Hematopoietic multipotent progenitor cell treated with erythropoietin and hydrocortisone succinate and interleukin-3 and kit ligand, for 4 days (in vitro differentiated cells): ENCODE measurements around the gene KRT2.
"Not testable (repeated sequence)": the region's sequence is repeated elsewhere in the genome, so short reads cannot be mapped to it uniquely, and the experiment has no call there.

ENCODE experiments used
- DNase-seq: peaks from one replicate; pipeline ENCODE4 v3.0.0-alpha.2; 2015

Gene KRT2

DNA sequence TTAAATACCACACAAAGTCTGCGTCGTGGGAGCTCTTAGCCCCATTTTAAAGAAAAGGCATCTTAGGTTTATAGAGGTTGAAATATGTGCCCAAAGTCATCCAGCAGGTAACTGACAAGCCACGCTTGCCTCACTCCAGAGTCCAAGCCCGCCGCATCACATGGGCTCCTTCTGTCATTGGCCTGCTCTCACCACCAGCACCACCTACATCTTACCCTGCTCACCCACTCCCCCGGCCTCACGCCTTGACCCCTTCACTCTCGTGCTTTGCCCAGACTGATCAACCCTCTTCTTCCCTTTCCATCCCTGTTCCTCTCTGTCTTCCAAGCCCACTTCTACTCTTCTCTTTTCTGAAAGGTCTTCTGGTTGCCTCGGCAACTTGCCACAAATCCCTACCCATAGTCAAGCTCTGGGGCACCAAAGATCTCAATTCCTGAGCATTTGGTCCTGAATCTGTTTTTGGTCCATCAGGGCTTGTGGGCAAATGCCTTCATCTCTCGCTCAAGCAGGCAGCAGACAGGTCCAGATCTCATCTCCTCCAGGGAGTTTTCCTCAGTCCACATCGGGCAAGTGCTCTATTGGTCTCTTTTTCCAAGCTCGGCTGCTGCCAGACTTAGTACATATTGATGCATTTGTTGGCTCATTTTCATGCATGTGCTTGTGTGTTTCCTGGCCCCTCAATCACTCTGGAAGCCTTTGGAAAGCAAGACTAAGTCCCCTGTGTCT, 31.7 kb upstream of the KRT2 start:
- DNase-seq: no peak

DNA sequence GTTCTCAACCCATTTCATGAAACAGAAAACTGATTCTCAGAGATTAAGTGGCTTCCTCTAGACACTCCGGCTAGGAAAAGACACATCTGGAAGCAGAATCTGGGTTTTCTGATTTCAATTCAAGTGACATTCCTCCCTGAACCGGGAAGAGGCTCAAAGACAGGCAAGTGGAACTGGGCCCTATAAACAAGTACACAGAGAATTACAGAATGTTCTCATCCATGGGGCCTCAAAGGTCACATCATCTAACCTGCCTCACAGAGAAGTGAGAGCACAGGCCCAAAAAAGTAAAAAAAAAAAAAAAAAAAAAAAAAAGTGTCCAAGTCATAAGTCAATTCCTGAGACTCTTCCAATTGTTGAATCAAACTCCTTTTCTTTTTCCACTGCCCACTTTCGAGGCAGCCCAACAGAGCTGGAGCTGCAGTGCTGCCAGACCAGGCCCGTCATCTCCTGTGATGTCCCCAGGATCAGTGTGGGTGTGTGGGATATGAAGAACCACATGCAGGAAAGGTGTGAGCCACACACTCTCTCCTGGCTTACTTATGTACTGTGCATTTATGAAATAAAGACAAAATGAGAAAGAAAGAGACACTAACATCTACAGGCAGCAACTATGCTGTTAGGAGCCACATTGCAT, 31.0 kb upstream of the KRT2 start:
- no peak for DNase-seq

DNA sequence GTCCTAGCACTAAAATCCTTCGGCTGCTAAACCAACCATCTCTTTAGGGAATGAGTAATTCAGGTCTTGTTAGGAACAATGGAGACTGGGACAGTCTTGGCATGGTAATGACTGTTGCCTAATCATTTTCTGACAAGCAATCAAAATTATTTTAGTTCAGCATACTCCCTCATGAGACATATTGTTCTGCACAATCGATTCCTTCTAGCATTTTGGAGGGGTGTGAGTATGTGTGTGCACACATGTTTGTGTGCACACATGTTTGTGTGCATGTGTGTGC, 30.3 kb upstream of the KRT2 start:
- no peak for DNase-seq

DNA sequence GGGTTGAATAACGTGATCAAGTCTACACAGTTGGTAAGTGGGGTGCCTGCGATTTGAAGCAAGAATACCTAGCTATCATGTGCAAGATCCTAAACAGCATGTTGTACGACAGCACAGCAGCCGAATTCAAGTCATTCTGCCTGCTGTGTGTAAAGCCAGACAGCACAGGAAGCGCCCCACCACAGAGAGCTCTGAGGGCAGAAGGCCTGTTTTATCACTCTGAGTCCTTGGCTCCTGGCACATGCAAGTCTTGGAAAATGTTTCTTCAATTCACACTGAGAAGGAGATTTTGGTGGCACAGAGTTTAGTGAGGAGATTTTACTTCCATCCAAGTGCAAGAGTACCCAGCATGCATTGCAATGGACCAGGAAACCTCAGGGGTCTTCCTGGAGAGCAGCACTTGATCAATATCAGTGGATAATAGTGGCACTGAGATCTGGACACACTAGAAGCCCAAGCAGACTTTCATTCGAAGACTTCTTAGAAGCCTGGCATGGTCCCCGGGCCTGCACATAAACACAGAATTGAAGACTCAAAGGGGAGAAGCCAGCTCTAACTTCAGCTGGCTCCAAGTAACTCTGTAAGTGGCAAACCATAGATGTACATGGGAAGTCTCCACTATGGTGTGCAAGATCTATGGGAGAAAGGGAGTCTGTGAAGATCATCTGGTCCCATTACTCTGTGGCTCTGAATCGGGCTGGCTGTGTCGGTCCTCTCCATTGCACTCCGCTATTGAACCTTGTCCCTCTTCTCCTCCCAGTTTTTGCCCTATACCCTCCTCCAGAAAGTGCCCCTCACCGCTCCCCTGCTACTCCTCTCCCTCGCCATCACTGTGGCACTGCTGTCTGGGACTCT, 29.7 kb upstream of the KRT2 start:
- DNase-seq: peak; percentile 80

DNA sequence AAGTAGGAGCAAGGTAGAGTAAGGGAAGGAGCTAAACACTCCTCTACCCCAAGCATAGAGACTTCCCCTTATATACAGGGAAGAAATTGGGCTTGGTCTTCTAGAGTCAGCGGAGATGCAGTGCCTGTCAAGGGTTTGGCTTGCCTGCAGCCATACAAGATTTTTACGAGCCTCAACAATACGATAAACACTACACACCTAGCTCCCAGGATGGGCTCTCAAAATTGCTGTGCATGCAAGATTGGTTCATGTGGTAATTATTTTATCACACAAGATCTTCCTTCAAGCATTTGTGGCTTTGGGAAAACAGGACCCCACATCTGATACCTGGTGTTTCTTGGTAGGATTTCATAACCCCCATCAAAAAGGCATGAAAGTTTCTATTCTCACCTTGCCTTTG, 28.4 kb upstream of the KRT2 start, which contains the start of gene KRT1:
TSS of gene KRT1 (minus strand) at position 45 of the 400 bp plus-strand sequence. CDS start 59 bp downstream, outside the sequence.
- no peak for DNase-seq

DNA sequence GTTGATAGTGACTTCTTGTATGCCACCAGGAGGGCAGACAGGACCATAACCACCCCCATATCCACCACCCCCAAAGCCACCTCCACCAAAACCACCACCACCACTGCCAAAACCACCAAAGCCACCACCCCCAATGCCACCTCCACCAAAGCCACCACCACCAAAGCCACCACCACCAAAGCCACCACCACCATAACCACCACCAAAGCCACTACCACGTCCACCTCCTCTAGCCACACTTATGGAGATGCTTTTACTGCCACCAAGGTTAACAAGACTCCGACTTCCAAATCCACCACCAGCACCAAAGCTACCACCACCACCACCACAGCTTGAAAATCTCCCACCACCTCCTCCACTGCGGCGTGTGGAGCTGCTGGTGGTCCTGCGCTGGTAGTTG, 27.9 kb upstream of the KRT2 start:
- no peak for DNase-seq

DNA sequence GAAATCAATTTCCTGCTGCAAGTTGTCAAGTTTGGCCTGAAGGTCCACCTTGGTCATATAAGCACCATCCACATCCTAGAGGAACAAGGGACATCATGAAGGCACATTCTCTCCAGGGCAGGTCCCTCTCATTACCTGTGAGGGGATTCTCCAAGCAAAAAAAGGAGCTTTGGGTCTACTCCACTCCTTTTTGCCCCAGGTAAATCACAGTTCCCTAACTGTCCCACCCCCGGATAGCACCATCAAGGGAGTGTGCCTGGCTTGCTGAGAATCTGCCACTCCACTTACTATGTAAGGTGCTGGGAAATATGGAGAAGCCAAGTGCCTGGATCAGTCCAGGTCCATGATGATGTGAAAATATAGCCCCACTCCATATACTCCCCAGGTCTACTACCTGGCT, 25.7 kb upstream of the KRT2 start:
- DNase-seq: no peak

DNA sequence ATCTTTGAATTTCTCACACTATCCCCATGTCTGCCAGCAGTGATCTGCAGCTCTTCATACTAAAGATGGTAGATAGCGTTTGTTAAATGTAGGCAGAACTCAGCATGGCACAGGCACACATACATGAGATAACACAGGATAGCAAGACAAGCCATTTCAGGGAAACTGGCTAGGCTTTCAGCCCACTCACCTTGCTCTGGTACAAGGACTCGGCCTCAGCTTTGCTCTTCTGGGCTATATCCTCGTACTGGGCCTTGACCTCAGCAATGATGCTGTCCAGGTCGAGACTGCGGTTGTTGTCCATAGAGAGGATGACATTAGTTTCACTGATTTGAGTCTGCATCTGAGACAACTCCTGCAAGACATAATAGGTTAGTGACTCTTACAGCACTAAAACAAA, 25.1 kb upstream of the KRT2 start:
- no peak for DNase-seq

DNA sequence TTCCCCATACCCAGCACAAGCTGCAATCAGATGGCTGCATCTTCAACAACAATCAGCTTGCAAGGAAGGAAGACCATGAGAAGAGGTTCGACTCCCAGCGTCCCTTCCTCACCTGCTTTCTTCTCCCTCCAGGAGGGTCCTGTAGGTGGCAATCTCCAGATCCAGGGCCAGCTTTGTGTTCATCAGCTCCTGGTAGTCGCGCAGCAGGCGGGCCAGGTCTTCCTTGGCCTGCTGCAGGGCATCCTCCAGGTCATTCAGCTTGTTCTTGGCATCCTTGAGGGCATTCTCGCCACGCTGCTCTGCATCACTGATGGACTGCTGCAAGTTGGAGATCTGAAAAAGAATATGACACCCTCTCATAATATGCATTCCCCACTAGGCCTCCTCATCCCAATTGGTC, 24.2 kb upstream of the KRT2 start:
- no peak for DNase-seq

DNA sequence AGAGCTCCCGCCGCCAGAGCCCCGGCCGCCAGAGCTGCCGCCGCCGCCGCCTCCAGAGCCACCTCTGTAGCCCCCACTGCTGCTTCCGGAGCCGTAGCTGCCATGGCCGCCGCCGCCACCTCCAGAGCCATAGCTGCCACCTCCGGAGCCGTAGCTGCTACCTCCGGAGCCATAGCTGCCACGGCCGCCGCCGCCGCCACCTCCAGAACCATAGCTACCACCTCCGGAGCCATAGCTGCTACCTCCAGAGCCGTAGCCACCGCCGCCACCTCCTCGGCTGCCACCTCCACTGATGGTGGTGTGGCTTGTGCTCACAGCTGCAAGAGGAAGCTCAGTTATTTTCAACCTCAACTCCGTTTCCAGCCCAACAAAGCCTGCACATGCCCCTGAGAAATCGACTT, 23.3 kb upstream of the KRT2 start:
- no peak for DNase-seq

DNA sequence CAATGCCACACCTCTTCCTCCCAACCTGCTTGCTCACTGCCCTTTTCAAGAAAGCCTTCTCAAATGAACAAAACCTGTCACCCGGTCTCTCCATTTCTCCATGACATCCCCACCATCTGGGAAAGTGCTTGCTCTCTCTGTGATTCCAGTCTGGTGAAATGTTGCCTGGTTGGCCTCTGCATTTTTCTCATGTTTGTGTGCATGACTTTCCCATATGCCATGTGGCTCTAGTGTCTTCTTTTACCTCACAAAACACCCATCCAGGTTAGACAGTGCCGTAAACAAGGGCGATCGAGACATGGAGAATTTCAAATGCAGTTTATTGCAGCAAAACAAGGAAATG, 22.4 kb upstream of the KRT2 start:
- DNase-seq: no peak

DNA sequence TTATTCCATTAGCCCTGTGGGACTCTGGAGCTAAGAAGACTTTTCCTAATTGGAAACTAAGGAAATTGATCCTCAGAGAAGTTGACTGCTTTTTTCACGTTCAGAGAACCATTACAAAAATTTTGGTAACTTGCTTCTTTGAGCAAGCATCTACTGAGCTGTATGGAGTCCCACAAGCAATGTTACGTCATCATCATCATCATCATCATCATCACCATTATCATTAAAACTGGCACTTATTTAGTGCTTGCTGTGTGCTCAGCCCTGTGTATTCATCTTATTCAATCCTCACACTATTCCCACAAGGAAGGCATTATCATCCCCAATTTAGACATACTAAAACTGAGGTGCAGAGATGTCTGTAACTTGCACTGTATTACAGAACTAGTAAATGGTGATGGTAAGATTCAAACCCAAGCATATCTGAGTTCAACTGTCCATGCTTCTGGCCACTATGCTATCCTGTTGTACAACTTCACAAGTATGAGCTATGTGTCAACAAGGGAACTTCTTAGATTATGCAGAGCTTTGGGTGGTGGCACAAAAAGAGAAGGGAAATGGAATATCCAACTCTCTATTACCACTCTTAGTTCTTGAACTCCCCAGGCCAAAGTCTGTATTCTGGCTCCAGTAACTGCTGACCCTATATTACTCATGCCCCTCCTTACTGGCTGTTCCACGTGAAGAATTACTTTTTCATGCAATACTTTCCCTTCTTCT, 21.9 kb upstream of the KRT2 start:
- DNase-seq: no peak

DNA sequence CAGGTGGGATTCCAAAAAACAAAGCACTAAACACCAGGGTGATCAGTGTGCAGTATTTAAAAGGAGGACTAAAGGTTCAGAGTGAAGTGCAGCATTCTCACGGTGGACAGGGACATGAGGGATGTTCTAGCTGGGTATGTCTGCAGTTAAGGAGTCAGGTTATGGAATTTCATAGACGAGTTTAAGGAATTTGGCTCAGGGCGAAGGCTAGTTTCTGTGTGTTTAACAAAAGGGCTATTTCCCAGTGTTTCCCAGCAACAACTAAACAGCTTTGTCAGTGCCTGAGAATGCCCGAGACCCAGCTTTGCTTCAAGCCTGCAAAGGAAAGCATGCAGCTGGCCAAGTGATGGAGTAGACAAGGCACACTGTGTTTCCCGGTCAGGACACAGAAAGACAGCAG, 21.2 kb upstream of the KRT2 start:
- DNase-seq: no peak

DNA sequence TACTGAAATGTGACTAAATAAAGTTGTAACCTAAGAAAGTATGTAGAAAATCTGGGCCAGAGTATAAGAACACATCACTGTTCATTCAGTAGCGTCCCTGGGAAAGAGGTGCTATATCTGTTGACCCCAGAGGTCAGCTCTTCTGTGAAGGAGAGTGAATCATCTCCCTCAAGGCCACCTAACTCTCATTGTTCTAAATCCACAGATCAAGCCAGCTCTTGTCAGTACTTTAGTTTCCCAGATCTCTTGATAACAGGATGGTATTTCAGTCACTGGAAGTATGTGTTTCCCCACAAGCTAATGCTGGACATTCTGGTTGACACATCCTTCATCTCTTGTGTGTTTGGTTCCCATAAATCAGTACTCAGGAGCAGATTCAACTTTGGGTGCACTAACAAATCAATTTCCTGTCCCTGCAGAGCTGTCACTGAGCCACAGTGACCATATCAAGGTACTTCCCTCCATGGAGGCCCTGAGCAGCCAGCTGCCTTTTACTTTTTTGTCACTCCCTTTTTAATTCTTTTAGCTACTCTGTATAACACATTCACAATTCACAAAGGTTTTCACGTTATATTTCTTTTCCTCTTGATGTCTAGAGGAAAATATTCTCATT, 20.4 kb upstream of the KRT2 start:
- DNase-seq: no peak

DNA sequence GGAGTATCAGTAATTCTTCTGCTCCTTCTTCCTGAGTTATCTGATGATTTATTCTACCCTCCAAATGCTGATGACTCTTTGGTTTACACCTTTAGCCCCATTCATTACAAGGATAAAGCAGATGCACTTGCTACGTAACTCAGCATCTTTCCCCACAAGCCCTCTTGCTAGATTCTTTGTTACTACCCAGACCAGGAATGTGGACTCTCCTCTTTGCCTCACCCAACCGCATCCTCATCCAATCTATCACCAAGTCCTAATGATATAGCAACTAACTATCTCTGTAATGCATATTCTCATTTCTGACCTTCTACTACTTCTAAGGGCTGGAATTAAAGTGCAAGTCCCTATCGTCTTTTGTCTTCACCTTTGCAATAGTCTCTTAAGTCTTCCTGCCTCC, 18.9 kb upstream of the KRT2 start:
- no peak for DNase-seq

DNA sequence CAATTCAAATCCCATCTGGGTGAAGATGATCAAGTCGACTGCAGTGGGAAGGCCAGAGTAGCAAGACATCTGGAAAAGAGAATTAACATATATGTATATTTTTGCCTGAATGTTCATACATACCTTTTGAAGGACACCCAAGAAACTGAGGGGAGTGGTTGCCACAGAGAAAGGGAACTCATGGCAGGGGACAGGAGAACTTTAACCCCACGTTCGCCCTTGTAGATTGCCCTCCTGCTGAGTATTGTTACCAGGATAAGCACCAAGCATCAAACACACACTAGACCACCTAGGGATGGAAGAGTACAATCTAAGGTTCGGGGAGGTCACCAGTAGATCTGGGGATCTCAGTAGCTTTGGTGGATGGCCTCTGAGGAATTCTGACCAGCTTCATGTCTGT, 18.5 kb upstream of the KRT2 start:
- no peak for DNase-seq

DNA sequence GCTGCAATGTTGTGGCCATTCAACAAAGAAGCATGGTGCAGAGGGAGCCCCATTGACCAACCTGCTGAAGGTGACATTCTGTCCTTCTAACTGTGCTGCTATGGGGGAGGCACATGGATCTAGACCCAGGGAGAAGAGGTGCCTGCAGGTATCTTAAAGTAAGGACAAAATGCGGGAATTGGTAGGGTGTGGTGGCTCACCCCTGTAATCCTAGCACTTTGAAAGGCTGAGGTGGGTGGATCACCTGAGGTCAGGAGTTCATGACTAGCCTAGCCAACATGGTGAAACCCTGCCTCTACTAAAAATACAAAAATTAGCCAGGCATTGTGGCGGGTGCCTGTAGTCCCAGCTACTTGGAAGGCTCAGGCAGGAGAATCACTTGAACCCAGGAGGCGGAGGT, 17.9 kb upstream of the KRT2 start:
- DNase-seq: not testable (repeated sequence)

DNA sequence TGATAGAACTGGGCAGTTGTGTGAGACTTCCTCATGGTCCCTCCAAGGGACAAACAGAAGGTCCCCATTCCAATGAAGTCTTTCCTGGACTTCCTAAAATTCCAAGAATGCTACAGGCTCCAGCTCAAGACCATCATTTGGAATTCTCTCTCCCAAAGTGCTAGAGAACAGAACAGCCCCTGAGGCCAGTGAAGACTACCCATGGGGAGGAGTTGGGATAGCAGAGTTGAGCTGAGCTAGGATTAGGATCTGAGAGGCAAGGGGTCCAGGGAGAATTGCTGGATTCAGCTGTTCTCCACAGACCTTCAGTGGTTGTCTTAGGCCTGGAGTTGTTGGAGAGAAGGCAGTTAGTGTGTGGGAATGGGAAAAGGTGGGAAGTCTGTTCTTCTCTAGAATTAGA, 17.4 kb upstream of the KRT2 start:
- DNase-seq: no peak

DNA sequence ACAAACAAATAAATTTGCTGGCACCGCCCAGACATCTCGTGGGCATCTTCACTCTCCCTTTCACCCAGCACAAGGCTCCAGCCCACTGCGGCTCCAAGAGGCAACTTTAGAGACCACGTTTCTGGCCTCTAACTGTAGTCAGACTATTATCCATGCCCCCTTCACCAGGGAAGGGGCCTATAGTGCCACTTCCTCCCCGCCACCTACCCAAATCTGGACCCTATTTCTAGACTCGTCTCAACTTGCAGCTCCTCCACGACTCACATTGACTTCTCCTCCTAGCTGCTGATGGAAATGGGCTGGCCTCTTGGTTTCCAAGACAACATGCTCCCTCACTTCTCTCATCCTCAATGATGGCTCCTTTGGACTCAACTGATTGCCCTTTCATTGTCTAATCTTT, 15.9 kb upstream of the KRT2 start:
- DNase-seq: no peak

DNA sequence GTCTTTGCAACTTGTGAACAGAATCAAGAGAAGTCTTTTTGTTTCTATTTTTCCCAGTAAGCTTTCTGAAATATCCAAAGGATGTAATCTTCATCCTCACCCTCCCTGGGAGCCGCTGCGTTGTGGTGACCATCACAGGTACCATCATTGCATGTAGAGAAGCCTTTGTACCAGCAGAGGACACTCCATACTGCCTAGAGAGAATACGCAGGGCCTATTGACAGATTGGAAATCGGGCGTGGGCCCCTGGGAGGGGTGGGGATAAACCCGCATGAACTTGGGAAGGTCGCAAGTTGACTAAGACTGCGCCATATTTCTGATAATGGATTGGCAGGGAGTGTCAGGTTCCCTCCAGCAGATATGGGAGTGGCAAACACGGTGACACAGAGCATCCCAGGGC, 15.5 kb upstream of the KRT2 start:
- DNase-seq: no peak

DNA sequence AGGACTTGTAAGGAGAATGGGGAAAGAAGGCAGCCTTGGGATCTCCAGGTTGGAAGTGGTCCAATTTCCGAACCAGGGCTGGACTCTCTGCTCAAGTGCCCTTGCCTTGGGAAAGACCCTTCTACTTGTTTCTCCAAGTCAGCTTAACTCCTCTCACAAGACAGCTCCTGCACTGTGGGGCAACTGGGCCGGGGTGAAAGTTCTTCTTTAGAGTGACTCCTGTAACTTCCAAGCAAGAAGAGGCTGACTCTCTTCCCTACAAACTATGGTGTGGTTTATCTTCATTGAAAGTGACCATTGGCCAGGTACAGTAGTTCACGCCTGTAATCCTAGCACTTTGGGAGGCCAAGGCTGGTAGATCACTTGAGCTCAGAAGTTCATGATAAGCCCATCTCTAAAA, 14.5 kb upstream of the KRT2 start:
- no peak for DNase-seq

DNA sequence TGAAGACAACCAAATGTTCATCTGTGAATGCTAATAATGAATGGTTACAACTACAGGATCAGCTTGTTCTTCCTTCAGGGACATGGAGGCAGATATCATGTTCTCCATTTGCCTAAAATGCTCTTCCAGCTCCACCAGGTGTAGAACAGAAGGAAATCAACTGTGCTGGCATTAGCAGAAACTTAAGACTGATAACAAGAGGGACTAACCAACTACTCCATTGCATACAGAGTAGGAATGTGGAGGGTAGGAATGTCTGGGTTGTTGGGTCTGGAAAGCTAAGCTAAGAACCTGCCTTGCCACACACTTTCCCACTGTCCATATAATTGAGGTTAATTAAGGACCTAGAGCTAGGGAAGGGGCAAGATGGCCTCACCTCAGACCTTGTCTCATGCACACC, 11.4 kb upstream of the KRT2 start:
- DNase-seq: no peak

DNA sequence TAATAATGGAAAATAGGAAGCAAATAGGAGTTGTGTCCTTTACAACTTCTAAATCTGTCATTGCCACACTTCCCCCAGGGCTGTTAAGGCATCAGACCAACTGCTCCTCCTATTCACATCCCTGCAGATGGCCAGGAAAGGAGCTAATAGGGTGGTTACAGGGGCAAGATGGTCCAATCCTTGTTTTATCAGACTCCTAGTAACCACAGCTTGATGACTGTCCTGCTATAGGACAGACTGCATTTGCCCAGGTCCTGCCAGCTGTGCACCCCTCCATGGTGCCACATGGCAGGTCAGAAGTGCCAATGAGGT, 10.9 kb upstream of the KRT2 start:
- peak; percentile 79 for DNase-seq
